HepG2 (cell line): Measurements from ENCODE around the gene ESYT1. TPM values are rescaled to one million over a fixed set of nuclear protein-coding genes. Genes with fewer than 3 reads are reported as not detected.

ENCODE experiments used
- ATAC-seq: fragments of 200-7000 bp; cut with Tn5 transposase; 3 replicates; pipeline ENCODE4 v1.9.1; 2020; ENCODE audit warnings: mild to moderate bottlenecking, moderate library complexity
- Bru-seq: library from RNA; stranded (reverse); fragments of 400-500 nt; gene quantifications from one replicate; lab custom pipeline; 2021; lab: Mats Ljungman, UMichigan
- BruChase-seq, 2 experiments: library from RNA; stranded (reverse); fragments of 400-500 nt; gene quantifications; one replicate each; lab custom pipeline; 2021; lab: Mats Ljungman, UMichigan
- BruUV-seq: library from RNA; stranded (reverse); fragments of 400-500 nt; replicated peaks from 2 replicates; lab custom pipeline; 2021; lab: Mats Ljungman, UMichigan
- CTCF ChIA-PET: fragments of 300-600 bp; formaldehyde crosslinking; extraction: SDS; loops from one replicate; lab custom pipeline; 2021; ENCODE audit warnings: low total read pairs, inconsistent platforms, low intra/inter-chr PET ratio; lab: Yijun Ruan, JAX
- POLR2A ChIA-PET: fragments of 350-600 bp; sonication (Branson Sonifier 250); formaldehyde crosslinking; loops from one replicate; lab custom pipeline; 2020; ENCODE audit warnings: antibody characterized with exemption, inconsistent platforms; lab: Yijun Ruan, JAX
- DNase-seq: peaks from one replicate; pipeline ENCODE4 v3.0.0-alpha.2; 2015; ENCODE audit warnings: low spot score
- FAIRE-seq: peaks from 3 replicates; lab custom pipeline; 2011; peaks lifted over from hg19 to GRCh38; lab: Jason Lieb, UNC
- H2AFZ ChIP-seq: one replicate; pipeline ENCODE4 v1.6.1; 2011; ENCODE audit warnings: low read length, inconsistent platforms
- H3K27ac ChIP-seq: fragments of 300-600 bp; 3 replicates; pipeline ENCODE4 v1.8.0; 2011; ENCODE audit warnings: mixed run types, mild to moderate bottlenecking, mixed read lengths, low read length, inconsistent platforms; ENCODE audit not compliant: insufficient read depth; ENCODE audit errors: extremely low read length
- H3K27me3 ChIP-seq, 2 experiments: fragments of 200-600 bp in 1 of 2; 2 replicates in 1 of 2; 3 replicates in 1 of 2; pipeline versions ENCODE4 v1.6.0 to v1.8.0; 2011; ENCODE audit warnings: low read length in 2 of 2, mild to moderate bottlenecking in 2 of 2, moderate library complexity in 2 of 2, inconsistent platforms in 1 of 2; ENCODE audit not compliant: insufficient read depth in 2 of 2, control insufficient read depth in 1 of 2
- H3K36me3 ChIP-seq, 2 experiments: fragments of 200-600 bp in 1 of 2; replicated peaks in 1 of 2; 2 replicates in 1 of 2; 3 replicates in 1 of 2; pipeline versions ENCODE4 v1.5.1 to v1.8.0; 2011; ENCODE audit warnings: low read length in 2 of 2, inconsistent platforms in 1 of 2; ENCODE audit not compliant: insufficient read depth in 2 of 2, control insufficient read depth in 1 of 2
- H3K4me1 ChIP-seq: 2 replicates; pipeline ENCODE4 v1.5.1; 2012; ENCODE audit warnings: low read length, inconsistent platforms; ENCODE audit not compliant: insufficient read depth
- H3K4me2 ChIP-seq: 2 replicates; pipeline ENCODE4 v1.6.0; 2011; ENCODE audit warnings: low read depth, low read length, inconsistent platforms
- H3K4me3 ChIP-seq, 3 experiments: fragments of 200-600 bp in 1 of 3; sonication (generic), shearing (Covaris generic) in 1 of 3; replicated peaks in 1 of 3; 2 replicates each; pipeline ENCODE4 v1.5.1; 2011 to 2016; ENCODE audit warnings: low read length in 3 of 3, inconsistent platforms in 2 of 3, low read depth in 2 of 3, mild to moderate bottlenecking in 2 of 3, control low read depth in 1 of 3, mixed read lengths in 1 of 3; ENCODE audit not compliant: insufficient read depth in 1 of 3
- H3K79me2 ChIP-seq: one replicate; pipeline ENCODE4 v1.6.1; 2011; ENCODE audit warnings: low read length, inconsistent platforms; ENCODE audit not compliant: insufficient read depth
- H3K9ac ChIP-seq: 2 replicates; pipeline ENCODE4 v1.6.0; 2011; ENCODE audit warnings: mild to moderate bottlenecking, low read depth, low read length, inconsistent platforms; ENCODE audit not compliant: insufficient read depth
- H3K9me3 ChIP-seq: 2 replicates; pipeline ENCODE4 v1.5.1; 2012; ENCODE audit warnings: mild to moderate bottlenecking, low read length
- H4K20me1 ChIP-seq: 2 replicates; pipeline ENCODE4 v1.6.0; 2011; ENCODE audit warnings: inconsistent platforms, mild to moderate bottlenecking, low read length, moderate library complexity; ENCODE audit not compliant: insufficient read depth
- ELF3 ChIP-seq: IDR thresholded peaks from 2 replicates; pipeline ENCODE4 v1.6.1; 2016; ENCODE audit warnings: missing genetic modification reagents, missing compliant biosample characterization
- KAT7 ChIP-seq: IDR thresholded peaks from 2 replicates; pipeline ENCODE4 v1.6.1; 2018; ENCODE audit warnings: borderline replicate concordance, missing compliant biosample characterization
- POLR2AphosphoS2 ChIP-seq: IDR thresholded peaks from 2 replicates; pipeline ENCODE4 v1.6.1; 2011; ENCODE audit warnings: low read depth, low read length, improper control_type of control experiment
- ZFP90 ChIP-seq: sonication (generic); formaldehyde crosslinking; IDR thresholded peaks from 2 replicates; pipeline ENCODE4 v1.8.0; 2022; ENCODE audit warnings: missing genetic modification reagents, mild to moderate bottlenecking, inconsistent platforms, borderline replicate concordance
- ZFY ChIP-seq: sonication (generic); formaldehyde crosslinking; IDR thresholded peaks from 2 replicates; pipeline ENCODE4 v1.4.0; 2020; ENCODE audit warnings: missing genetic modification reagents
- ZNF138 ChIP-seq: sonication (generic); formaldehyde crosslinking; IDR thresholded peaks from 2 replicates; pipeline ENCODE4 v1.5.0; 2020; ENCODE audit warnings: mild to moderate bottlenecking, low read depth, missing genetic modification reagents
- ZNF263 ChIP-seq: sonication (generic); formaldehyde crosslinking; IDR thresholded peaks from 2 replicates; pipeline ENCODE4 v1.4.0; 2020; ENCODE audit warnings: missing genetic modification reagents
- ZNF766 ChIP-seq: sonication (generic); formaldehyde crosslinking; IDR thresholded peaks from 2 replicates; pipeline ENCODE4 v1.5.0; 2020; ENCODE audit warnings: missing genetic modification reagents, borderline replicate concordance
- ZNF816 ChIP-seq: sonication (generic); formaldehyde crosslinking; IDR thresholded peaks from 2 replicates; pipeline ENCODE4 v1.8.0; 2022; ENCODE audit warnings: missing genetic modification reagents, mild to moderate bottlenecking, borderline replicate concordance
- ZNF841 ChIP-seq: sonication (generic); formaldehyde crosslinking; IDR thresholded peaks from 2 replicates; pipeline ENCODE4 v1.8.1; 2023; ENCODE audit warnings: missing genetic modification reagents, borderline replicate concordance
- WGBS: methylation state at CpG from one replicate; pipeline ENCODE4 v1.1.6; 2017; ENCODE audit warnings: low lambda C conversion rate; 5-methylcytosine and 5-hydroxymethylcytosine counted together
- in situ Hi-C: cut with HindIII; loops from 2 replicates; pipeline ENCODE4 v1.10.0; 2017; ENCODE audit warnings: low pct_unique_long_range_greater_than_20kb; ENCODE audit not compliant: extremely low pct_ligation_motif_present
- intact Hi-C: fragments of 100-400 bp; cut with micrococcal nuclease; formaldehyde crosslinking; loops from one replicate; pipeline ENCODE4 v1.10.0; 2022; ENCODE audit not compliant: unreplicated experiment
- long read RNA-seq, 2 experiments: library from RNA in 1 of 2; library from polyadenylated mRNA in 1 of 2; stranded (forward) in 1 of 2; unstranded in 1 of 2; transcript quantifications; one replicate each; pipeline ENCODE4 v2.0.0, GENCODE V29; 2019 to 2022
- polyA minus RNA-seq, 3 experiments: library from RNA; depleted of rRNA, polyadenylated mRNA; stranded (reverse); fragments of >200 nt; gene quantifications; 2 replicates each; pipeline ENCODE4 v1.2.3, GENCODE V29; 2011; ENCODE audit warnings: low replicate concordance in 1 of 3
- polyA plus RNA-seq, 8 experiments: library from polyadenylated mRNA; depleted of rRNA in 3 of 8; stranded (reverse) in 7 of 8; unstranded in 1 of 8; fragments of >200 nt; fragmentation: Illumina TruSeq in 4 of 8; extraction: Trizol in 4 of 8; gene quantifications; 2 replicates each; pipeline versions ENCODE4 v1.2.1 to v1.2.3, GENCODE V29; 2011 to 2016; ENCODE audit warnings: low read depth in 4 of 8, missing spikeins in 1 of 8, mixed read lengths in 1 of 8; ENCODE audit not compliant: insufficient read depth in 1 of 8
- total RNA-seq, 5 experiments: library from RNA; depleted of rRNA; stranded (reverse); fragments of >200 nt; fragmentation: Illumina TruSeq; extraction: Trizol; gene quantifications; 2 replicates each; pipeline ENCODE4 v1.2.3, GENCODE V29; 2016; ENCODE audit warnings: low read depth in 1 of 5

Gene ESYT1, protein sequence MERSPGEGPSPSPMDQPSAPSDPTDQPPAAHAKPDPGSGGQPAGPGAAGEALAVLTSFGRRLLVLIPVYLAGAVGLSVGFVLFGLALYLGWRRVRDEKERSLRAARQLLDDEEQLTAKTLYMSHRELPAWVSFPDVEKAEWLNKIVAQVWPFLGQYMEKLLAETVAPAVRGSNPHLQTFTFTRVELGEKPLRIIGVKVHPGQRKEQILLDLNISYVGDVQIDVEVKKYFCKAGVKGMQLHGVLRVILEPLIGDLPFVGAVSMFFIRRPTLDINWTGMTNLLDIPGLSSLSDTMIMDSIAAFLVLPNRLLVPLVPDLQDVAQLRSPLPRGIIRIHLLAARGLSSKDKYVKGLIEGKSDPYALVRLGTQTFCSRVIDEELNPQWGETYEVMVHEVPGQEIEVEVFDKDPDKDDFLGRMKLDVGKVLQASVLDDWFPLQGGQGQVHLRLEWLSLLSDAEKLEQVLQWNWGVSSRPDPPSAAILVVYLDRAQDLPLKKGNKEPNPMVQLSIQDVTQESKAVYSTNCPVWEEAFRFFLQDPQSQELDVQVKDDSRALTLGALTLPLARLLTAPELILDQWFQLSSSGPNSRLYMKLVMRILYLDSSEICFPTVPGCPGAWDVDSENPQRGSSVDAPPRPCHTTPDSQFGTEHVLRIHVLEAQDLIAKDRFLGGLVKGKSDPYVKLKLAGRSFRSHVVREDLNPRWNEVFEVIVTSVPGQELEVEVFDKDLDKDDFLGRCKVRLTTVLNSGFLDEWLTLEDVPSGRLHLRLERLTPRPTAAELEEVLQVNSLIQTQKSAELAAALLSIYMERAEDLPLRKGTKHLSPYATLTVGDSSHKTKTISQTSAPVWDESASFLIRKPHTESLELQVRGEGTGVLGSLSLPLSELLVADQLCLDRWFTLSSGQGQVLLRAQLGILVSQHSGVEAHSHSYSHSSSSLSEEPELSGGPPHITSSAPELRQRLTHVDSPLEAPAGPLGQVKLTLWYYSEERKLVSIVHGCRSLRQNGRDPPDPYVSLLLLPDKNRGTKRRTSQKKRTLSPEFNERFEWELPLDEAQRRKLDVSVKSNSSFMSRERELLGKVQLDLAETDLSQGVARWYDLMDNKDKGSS
- total RNA-seq (2016; rRNA removed; fragmentation: Illumina TruSeq; extraction: Trizol), result 30.1 and 66.9 TPM in 2 replicates
- 6.1 and 7.8 TPM in 2 replicates for total RNA-seq (2016; cell fraction: cytosol; rRNA removed; fragmentation: Illumina TruSeq; extraction: Trizol; ENCODE audit: low read depth)
- 27.6 and 70.9 TPM in 2 replicates for total RNA-seq (2016; cell fraction: insoluble cytoplasmic fraction; rRNA removed; fragmentation: Illumina TruSeq; extraction: Trizol)
- 12.4 and 14.5 TPM in 2 replicates for total RNA-seq (2016; cell fraction: membrane; rRNA removed; fragmentation: Illumina TruSeq; extraction: Trizol)
- 74.2 and 79.4 TPM in 2 replicates for total RNA-seq (2016; cell fraction: nucleus; rRNA removed; fragmentation: Illumina TruSeq; extraction: Trizol)
- polyA plus RNA-seq (2011; rRNA removed), result 71.0 and 80.1 TPM in 2 replicates
- polyA plus RNA-seq (2011; cell fraction: cytosol; rRNA removed), result 65.6 and 71.7 TPM in 2 replicates
- 144 and 146 TPM in 2 replicates for polyA plus RNA-seq (2011; cell fraction: nucleus; rRNA removed)
- 27.6 and 29.6 TPM in 2 replicates for polyA plus RNA-seq (2012)
- 4.5 and 6.5 TPM in 2 replicates for polyA plus RNA-seq (2016; cell fraction: cytosol; fragmentation: Illumina TruSeq; extraction: Trizol; ENCODE audit: low read depth)
- 22.5 and 29.6 TPM in 2 replicates for polyA plus RNA-seq (2016; cell fraction: insoluble cytoplasmic fraction; fragmentation: Illumina TruSeq; extraction: Trizol; ENCODE audit: low read depth)
- polyA plus RNA-seq (2016; cell fraction: membrane; fragmentation: Illumina TruSeq; extraction: Trizol; ENCODE audit: low read depth), result 9.2 and 9.6 TPM in 2 replicates
- 105 and 109 TPM in 2 replicates for polyA plus RNA-seq (2016; cell fraction: nucleus; fragmentation: Illumina TruSeq; extraction: Trizol; ENCODE audit: insufficient read depth, low read depth)
- polyA minus RNA-seq (2011; rRNA and poly(A)+ RNA removed; ENCODE audit: low replicate concordance), result 191 and 267 TPM in 2 replicates
- polyA minus RNA-seq (2011; cell fraction: cytosol; rRNA and poly(A)+ RNA removed), result 75.6 and 84.1 TPM in 2 replicates
- 47.8 and 73.0 TPM in 2 replicates for polyA minus RNA-seq (2011; cell fraction: nucleus; rRNA and poly(A)+ RNA removed)
- Bru-seq, nascent RNA, result percentile 64 among the genes with signal in this experiment
- BruChase-seq, experiment 1, labeled RNA remaining after a 6-hour chase, result percentile 82 among the genes with signal in this experiment
- percentile 75 among the genes with signal in this experiment for BruChase-seq, experiment 2, labeled RNA remaining after a 2-hour chase
- long read RNA-seq, experiment 1, full-length matches to known transcripts, result 16 of 34 reads
- long read RNA-seq, experiment 1, partial matches to known transcripts, result 16 of 34 reads
- long read RNA-seq, experiment 1, other reads (novel, unspliced or antisense), result 2 of 34 reads
- long read RNA-seq, experiment 2, full-length matches to known transcripts, result 53 of 132 reads
- long read RNA-seq, experiment 2, partial matches to known transcripts, result 54 of 132 reads
- long read RNA-seq, experiment 2, other reads (novel, unspliced or antisense), result 25 of 132 reads

GRCh38 chr12:56127888-56128669 is at the start of gene ESYT1:
Gene ESYT1 (plus strand): TSS chr12:56128267. CDS start chr12:56128320, 53 bp downstream.
- Histone ChIP-seq H3K79me2 (peaks cover 17% of the 10 kb centered on the region), H3K4me3 (peak within 1 kb of the TSS; percentile 72 to 89 (median 83)), H2AFZ (peak within 1 kb of the TSS; percentile 31), H3K9me3 (no peaks in the 10 kb centered on the region), H3K9ac (peak within 1 kb of the TSS; percentile 80), H3K4me1 (peaks cover 61% of the 10 kb centered on the region), H3K27ac (peak within 1 kb of the TSS; percentile 65), H3K36me3 (peaks cover 10 to 25% of the 10 kb centered on the region in 2 experiments), H4K20me1 (no peaks in the 10 kb centered on the region), H3K4me2 (peak within 1 kb of the TSS; percentile 87), H3K27me3 (no peaks in the 10 kb centered on the region)
- intact Hi-C loops, result loop anchor here (2.0 kb wide), 2 partner anchors 31 to 61 kb away; partner anchors contain the start of genes MYL6 and SMARCC2
- BruUV-seq, result TSS peak; percentile 61
- FAIRE-seq (peak; percentile 100), DNase-seq (peak; percentile 100), ATAC-seq (peak; percentile 90)
- CTCF ChIA-PET, result interaction anchor here (1.2 to 4.2 kb wide), 2 partner anchors 62 to 94 kb away, joined by 3 to 24 read pairs; partner anchors contain the start of gene SMARCC2
- WGBS, result 1% methylated on average over 18 of the region's 49 CpGs
- in situ Hi-C loops, result loop anchor here (5.0 kb wide), 1 partner anchor 59 kb away; the partner anchor contains the start of gene SMARCC2
- POLR2A ChIA-PET, result interaction anchor here (0.5 to 3.8 kb wide), 32 partner anchors 10 to 624 kb away, joined by 3 to 58 read pairs (median 5); partner anchors contain the start of genes CNPY2, COQ10A, ERBB3 and GLS2
- TF ChIP-seq ZNF766 (CRISPR knock-in tag) (0 out of 2 replicates have a peak, but pooled peaks have one; percentile 15), ZNF841 (no peak), ZNF263 (peak; percentile 63; the same call in 1 of the 2 replicates), ZNF816 (CRISPR knock-in tag) (no peak), ZFP90 (CRISPR knock-in tag) (peak; percentile 51; the same call in 1 of the 2 replicates), ELF3 (peak; percentile 60), POLR2AphosphoS2 (0 out of 2 replicates have a peak, but pooled peaks have one; percentile 64), KAT7 (CRISPR knock-in tag) (no peak; the same call in 1 of the 2 replicates), ZNF138 (CRISPR knock-in tag) (no peak), ZFY (CRISPR knock-in tag) (peak; percentile 76)
